Measurements from ENCODE around the gene PDCD1.

DNA sequence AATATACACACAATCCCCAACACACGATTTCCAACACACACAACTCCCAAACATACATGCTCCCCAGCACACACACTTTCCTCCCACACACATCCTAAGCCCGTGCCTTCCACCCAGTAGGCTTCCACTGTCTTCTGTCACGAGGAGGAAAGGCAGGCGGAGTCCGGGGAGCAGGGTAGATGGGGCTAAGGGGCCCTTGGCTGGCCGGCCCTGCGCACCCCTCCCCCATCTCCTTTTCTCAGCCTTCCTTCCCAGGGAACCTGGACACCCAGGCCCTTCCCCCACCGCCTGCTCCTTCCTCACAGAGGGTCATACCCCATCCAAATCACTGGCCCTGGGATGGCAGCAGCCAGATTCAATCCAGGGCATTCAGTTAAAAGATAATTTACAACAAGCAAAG lies 3.4 kb upstream of the PDCD1 start:
- TF ChIP-seq, protein P1, sequence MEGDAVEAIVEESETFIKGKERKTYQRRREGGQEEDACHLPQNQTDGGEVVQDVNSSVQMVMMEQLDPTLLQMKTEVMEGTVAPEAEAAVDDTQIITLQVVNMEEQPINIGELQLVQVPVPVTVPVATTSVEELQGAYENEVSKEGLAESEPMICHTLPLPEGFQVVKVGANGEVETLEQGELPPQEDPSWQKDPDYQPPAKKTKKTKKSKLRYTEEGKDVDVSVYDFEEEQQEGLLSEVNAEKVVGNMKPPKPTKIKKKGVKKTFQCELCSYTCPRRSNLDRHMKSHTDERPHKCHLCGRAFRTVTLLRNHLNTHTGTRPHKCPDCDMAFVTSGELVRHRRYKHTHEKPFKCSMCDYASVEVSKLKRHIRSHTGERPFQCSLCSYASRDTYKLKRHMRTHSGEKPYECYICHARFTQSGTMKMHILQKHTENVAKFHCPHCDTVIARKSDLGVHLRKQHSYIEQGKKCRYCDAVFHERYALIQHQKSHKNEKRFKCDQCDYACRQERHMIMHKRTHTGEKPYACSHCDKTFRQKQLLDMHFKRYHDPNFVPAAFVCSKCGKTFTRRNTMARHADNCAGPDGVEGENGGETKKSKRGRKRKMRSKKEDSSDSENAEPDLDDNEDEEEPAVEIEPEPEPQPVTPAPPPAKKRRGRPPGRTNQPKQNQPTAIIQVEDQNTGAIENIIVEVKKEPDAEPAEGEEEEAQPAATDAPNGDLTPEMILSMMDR (IDR thresholded peaks at IDR 0.05 in 2 of 3, conservative IDR thresholded peaks at IDR 0.05 in 1 of 3; ENCODE audit: control insufficient read depth in 2 of 3, extremely low read depth in 1 of 3, insufficient read depth in 1 of 3, low read depth in 3 of 3, low read length in 3 of 3) = no peak
- TF ChIP-seq PBX3 (IDR thresholded peaks at IDR 0.05; ENCODE audit: insufficient replicate concordance, low read depth, low read length) = no peak
- TF ChIP-seq POLR2A (IDR thresholded peaks at IDR 0.05; ENCODE audit: low read depth, low read length) = no peak
- no peak for TF ChIP-seq POLR2AphosphoS5 (IDR thresholded peaks at IDR 0.05; ENCODE audit: low read length)
- no peak for TF ChIP-seq RELB (IDR thresholded peaks at IDR 0.05; ENCODE audit: low read depth)
